Measurements from ENCODE around the gene CPLANE1.

CPLANE1 gene

GRCh38 chr5:37071901-37072581, 177.1 kb downstream of the CPLANE1 start:
- DNase-seq (ENCODE audit: low spot score): no peak
- no peak for FAIRE-seq

GRCh38 chr5:37071487-37071886, 177.7 kb downstream of the CPLANE1 start:
- FAIRE-seq: no peak
- DNase-seq (ENCODE audit: low spot score): no peak

- FAIRE-seq: no peak
- no peak for DNase-seq (ENCODE audit: low spot score)
Observed at GRCh38 chr5:37064442-37064841, 184.7 kb downstream of the CPLANE1 start.

- FAIRE-seq: no peak
- DNase-seq (ENCODE audit: low spot score): no peak
Observed at GRCh38 chr5:37063739-37064138, 185.4 kb downstream of the CPLANE1 start.

- FAIRE-seq: no peak
- no peak for DNase-seq (ENCODE audit: low spot score)
Observed at GRCh38 chr5:37060030-37060429, 189.1 kb downstream of the CPLANE1 start.

GRCh38 chr5:37056762-37057161, 192.4 kb downstream of the CPLANE1 start:
- DNase-seq (ENCODE audit: low spot score): no peak
- FAIRE-seq: no peak

Data from RCC 7860 (cell line).